Activated CD8-positive, alpha-beta T cell treated with anti-CD3 and anti-CD28 coated beads for 36 hours (primary cell): ENCODE measurements around the gene LRCH2. TPM values are rescaled to one million over a fixed set of nuclear protein-coding genes. Genes with fewer than 3 reads are reported as not detected.

ENCODE experiments used
- ATAC-seq: fragments of 200-7000 bp; cut with Tn5 transposase; one replicate; pipeline ENCODE4 v1.10.0; 2021; ENCODE audit warnings: mild to moderate bottlenecking, moderate library complexity
- CTCF ChIA-PET: fragments of 350-600 bp; sonication (Branson Sonifier 250); formaldehyde crosslinking; loops from one replicate; lab custom pipeline; 2021; ENCODE audit warnings: antibody characterized with exemption; lab: Charles Lee
- POLR2A ChIA-PET: fragments of 350-600 bp; sonication (Branson Sonifier 250); formaldehyde crosslinking; loops from one replicate; lab custom pipeline; 2021; ENCODE audit warnings: antibody characterized with exemption; lab: Charles Lee
- DNase-seq: peaks from one replicate; pipeline ENCODE4 v3.0.0-alpha.2; 2020
- H3K27ac Mint-ChIP-seq: one replicate; pipeline ENCODE4 v1.8.0; 2021; ENCODE audit warnings: mild to moderate bottlenecking, mixed read lengths
- H3K27me3 Mint-ChIP-seq: one replicate; pipeline ENCODE4 v1.8.0; 2021; ENCODE audit warnings: mixed read lengths
- H3K36me3 Mint-ChIP-seq: one replicate; pipeline ENCODE4 v1.8.0; 2021; ENCODE audit warnings: low read depth, mixed read lengths
- H3K4me1 Mint-ChIP-seq: one replicate; pipeline ENCODE4 v1.8.0; 2021; ENCODE audit warnings: low read depth, mixed read lengths
- H3K4me3 Mint-ChIP-seq: one replicate; pipeline ENCODE4 v1.8.0; 2021; ENCODE audit warnings: mild to moderate bottlenecking, moderate library complexity, mixed read lengths
- H3K9me3 Mint-ChIP-seq: one replicate; pipeline ENCODE4 v1.8.0; 2021; ENCODE audit warnings: mixed read lengths
- intact Hi-C: fragments of 100-400 bp; cut with micrococcal nuclease; formaldehyde crosslinking; loops from one replicate; pipeline ENCODE4 v1.10.0; 2022
- total RNA-seq, 2 experiments: library from RNA; stranded (reverse); gene quantifications; one replicate each; pipeline ENCODE4 v1.2.3, GENCODE V29; 2021
- TF ChIP-seq, protein P1 (sequence below): fragments of 200-600 bp; IDR thresholded peaks from one replicate; pipeline ENCODE4 v1.8.0; 2022; ENCODE audit warnings: antibody characterized with exemption, mild to moderate bottlenecking

The LRCH2 gene
- total RNA-seq, 2 experiments from 2014 or later, result not detected

DNA sequence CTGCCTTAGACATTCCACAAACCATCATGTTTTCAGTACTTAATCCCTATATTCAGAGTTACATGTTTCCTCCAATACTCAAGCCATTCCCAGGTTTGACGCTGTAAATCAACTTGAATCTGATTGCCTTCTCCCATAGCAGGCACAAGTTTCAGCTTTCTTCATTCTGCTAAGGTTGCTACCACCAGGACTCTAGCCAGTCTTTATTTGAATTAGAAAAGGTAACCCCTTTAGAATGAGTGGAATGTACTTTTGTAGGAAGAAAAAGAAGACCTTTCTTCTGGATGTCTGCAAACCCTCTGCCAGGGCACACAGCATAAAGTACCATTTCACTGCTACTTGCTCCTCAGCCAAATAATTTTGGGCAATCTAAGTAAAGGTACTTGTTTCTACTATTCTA lies 55.4 kb downstream of the LRCH2 start:
- Mint-ChIP-seq H3K4me1 (no peaks in the 10 kb centered on the region), H3K9me3 (no peaks in the 10 kb centered on the region), H3K27me3 (no peaks in the 10 kb centered on the region), H3K36me3 (no peaks in the 10 kb centered on the region), H3K4me3 (no peak overlapping the region), H3K27ac (no peak overlapping the region)
- CTCF ChIA-PET, result no interaction called here
- DNase-seq (no peak), ATAC-seq (no peak)
- intact Hi-C loops, result no loop called here
- TF ChIP-seq, protein P1, sequence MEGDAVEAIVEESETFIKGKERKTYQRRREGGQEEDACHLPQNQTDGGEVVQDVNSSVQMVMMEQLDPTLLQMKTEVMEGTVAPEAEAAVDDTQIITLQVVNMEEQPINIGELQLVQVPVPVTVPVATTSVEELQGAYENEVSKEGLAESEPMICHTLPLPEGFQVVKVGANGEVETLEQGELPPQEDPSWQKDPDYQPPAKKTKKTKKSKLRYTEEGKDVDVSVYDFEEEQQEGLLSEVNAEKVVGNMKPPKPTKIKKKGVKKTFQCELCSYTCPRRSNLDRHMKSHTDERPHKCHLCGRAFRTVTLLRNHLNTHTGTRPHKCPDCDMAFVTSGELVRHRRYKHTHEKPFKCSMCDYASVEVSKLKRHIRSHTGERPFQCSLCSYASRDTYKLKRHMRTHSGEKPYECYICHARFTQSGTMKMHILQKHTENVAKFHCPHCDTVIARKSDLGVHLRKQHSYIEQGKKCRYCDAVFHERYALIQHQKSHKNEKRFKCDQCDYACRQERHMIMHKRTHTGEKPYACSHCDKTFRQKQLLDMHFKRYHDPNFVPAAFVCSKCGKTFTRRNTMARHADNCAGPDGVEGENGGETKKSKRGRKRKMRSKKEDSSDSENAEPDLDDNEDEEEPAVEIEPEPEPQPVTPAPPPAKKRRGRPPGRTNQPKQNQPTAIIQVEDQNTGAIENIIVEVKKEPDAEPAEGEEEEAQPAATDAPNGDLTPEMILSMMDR, result no peak
- POLR2A ChIA-PET, result no interaction called here

DNA sequence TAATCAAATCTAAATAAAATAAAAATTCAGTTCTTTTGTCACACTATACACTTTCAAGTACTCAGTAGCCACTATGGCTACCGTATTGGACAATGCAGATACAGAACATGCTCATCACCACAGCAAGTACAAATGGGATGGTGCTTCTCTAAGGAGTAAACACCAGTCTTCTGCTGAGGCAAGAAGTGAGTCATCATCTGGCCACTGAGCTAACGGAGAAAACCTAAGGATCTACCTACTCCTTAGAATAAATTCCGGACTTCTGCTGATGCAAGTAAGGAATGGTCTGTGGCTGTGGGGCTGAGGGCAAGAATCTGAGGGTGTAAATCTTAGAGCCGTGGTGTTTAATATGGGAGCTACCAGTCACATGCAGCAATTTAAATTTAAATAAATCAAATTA lies 56.0 kb downstream of the LRCH2 start:
- no peak for DNase-seq
- TF ChIP-seq, protein P1, result no peak
- no peaks in the 10 kb centered on the region for H3K27me3 Mint-ChIP-seq
- H3K4me3 Mint-ChIP-seq, result no peak overlapping the region
- H3K27ac Mint-ChIP-seq, result no peak overlapping the region
- ChIA-PET CTCF (no interaction called here), POLR2A (no interaction called here)
- no peaks in the 10 kb centered on the region for H3K36me3 Mint-ChIP-seq
- no peaks in the 10 kb centered on the region for H3K9me3 Mint-ChIP-seq
- no peaks in the 10 kb centered on the region for H3K4me1 Mint-ChIP-seq
- no peak for ATAC-seq
- intact Hi-C loops, result no loop called here

DNA sequence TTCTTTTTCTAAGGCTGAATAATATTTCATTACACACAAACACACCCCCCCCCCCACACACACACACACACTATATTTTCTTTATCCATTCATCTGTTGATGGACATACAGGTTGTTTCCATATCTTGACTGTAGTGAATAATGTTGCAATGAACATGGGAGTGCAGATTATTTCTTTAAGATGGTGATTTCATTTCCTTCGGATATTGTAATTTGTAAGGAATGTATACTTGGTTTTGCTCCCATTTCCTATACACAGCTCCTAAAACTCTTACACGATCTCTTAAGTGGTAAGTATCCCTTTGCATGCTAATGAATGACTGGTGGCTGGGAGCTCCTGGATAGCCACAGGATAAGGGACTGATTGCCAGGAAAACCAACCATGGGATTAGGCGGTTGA lies 59.3 kb downstream of the LRCH2 start:
- TF ChIP-seq, protein P1, result no peak
- Mint-ChIP-seq H3K36me3 (no peaks in the 10 kb centered on the region), H3K27ac (no peak overlapping the region), H3K4me1 (no peaks in the 10 kb centered on the region), H3K4me3 (no peak overlapping the region), H3K9me3 (no peaks in the 10 kb centered on the region), H3K27me3 (no peaks in the 10 kb centered on the region)
- intact Hi-C loops, result no loop called here
- ChIA-PET CTCF (no interaction called here), POLR2A (no interaction called here)
- DNase-seq, result no peak
- ATAC-seq, result no peak

DNA sequence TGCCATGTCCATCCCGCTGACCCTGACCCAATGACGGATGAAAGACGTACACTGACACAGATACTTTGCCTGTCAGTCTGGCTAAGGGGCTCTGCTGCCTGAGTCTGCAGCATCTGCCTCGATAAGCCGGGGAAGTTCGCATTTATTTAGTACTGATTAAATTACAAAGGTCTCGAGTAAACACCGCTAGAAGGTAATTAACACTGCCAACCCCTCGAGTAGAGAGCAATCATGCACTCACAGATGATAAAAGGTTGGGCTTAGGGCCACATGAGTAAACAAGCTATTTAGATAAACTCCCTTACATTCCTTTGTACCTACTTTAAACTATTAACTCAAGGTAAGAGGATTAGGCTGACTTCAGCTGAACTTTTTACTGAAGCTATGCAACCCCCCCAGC lies 60.7 kb downstream of the LRCH2 start:
- ChIA-PET POLR2A (no interaction called here), CTCF (no interaction called here)
- DNase-seq (no peak), ATAC-seq (no peak)
- no peak overlapping the region for H3K4me3 Mint-ChIP-seq
- intact Hi-C loops, result no loop called here
- no peaks in the 10 kb centered on the region for H3K4me1 Mint-ChIP-seq
- H3K9me3 Mint-ChIP-seq, result no peaks in the 10 kb centered on the region
- no peaks in the 10 kb centered on the region for H3K27me3 Mint-ChIP-seq
- H3K27ac Mint-ChIP-seq, result no peak overlapping the region
- no peaks in the 10 kb centered on the region for H3K36me3 Mint-ChIP-seq
- TF ChIP-seq, protein P1, result no peak

DNA sequence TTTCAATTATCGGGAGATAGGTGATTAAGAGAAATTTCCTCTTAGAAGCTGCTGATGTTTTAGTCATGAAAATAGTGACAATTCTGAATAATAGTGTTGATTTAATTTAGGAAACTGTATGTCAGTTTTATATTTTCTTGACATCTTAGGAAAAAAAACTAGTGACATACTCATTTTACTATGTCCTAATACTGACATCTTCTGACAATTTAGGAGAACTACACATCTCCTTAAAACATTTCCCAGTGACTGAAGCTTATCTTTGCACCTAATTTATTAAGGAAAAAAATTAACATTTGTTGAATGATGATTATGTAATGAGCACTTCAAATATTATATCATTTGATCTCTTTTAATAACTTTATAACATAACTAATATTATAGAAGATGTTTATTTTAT lies 86.7 kb downstream of the LRCH2 start:
- H3K36me3 Mint-ChIP-seq, result no peaks in the 10 kb centered on the region
- peaks cover 4% of the 10 kb centered on the region for H3K9me3 Mint-ChIP-seq
- CTCF ChIA-PET, result no interaction called here

More for the DNA sequence above, 86.7 kb downstream of the LRCH2 start:
- Mint-ChIP-seq H3K4me1 (no peaks in the 10 kb centered on the region), H3K27me3 (no peaks in the 10 kb centered on the region), H3K27ac (no peak overlapping the region), H3K4me3 (no peak overlapping the region)
- intact Hi-C loops, result no loop called here
- DNase-seq (no peak), ATAC-seq (no peak)
- POLR2A ChIA-PET, result no interaction called here
- TF ChIP-seq, protein P1, result no peak
